T47D (cell line): ENCODE results near the gene TRPM4.
"Not testable (repeated sequence)": the region's sequence is repeated elsewhere in the genome, so short reads cannot be mapped to it uniquely, and the experiment has no call there.

ENCODE experiments used
- DNase-seq, 2 experiments: peaks; one replicate each; pipeline versions ENCODE4 v3.0.0 to v3.0.0-alpha.2; 2011 to 2012; ENCODE audit warnings: low read depth in 1 of 2, low spot score in 1 of 2
- JUND ChIP-seq: IDR thresholded peaks from 2 replicates; pipeline ENCODE4 v1.6.1; 2012; ENCODE audit warnings: low read depth
- in situ Hi-C: cut with HindIII; loops from 2 replicates; pipeline ENCODE4 v1.10.0; 2016; ENCODE audit warnings: low sequenced_read_pairs, low pct_unique_long_range_greater_than_20kb

Gene TRPM4

GRCh38 chr19:49217382-49217781 is 59.8 kb downstream of the TRPM4 start:
- DNase-seq, result no peak
- in situ Hi-C loops, result no loop called here
- no peak for TF ChIP-seq JUND

GRCh38 chr19:49222011-49222410 is 64.4 kb downstream of the TRPM4 start:
- TF ChIP-seq JUND, result no peak
- no peak for DNase-seq
- in situ Hi-C loops, result no loop called here

GRCh38 chr19:49222528-49222927 is 64.9 kb downstream of the TRPM4 start:
- DNase-seq, result no peak
- in situ Hi-C loops, result no loop called here
- no peak for TF ChIP-seq JUND

GRCh38 chr19:49223472-49223871 is 65.9 kb downstream of the TRPM4 start:
- no peak for TF ChIP-seq JUND
- in situ Hi-C loops, result no loop called here
- DNase-seq, result no peak

- DNase-seq, in situ Hi-C loops: not testable (repeated sequence)
These were observed 66.8 kb downstream of the TRPM4 start for GRCh38 chr19:49224441-49224840.

- DNase-seq, result peak; percentile 42 to 80
- no peak for TF ChIP-seq JUND
- in situ Hi-C loops, result no loop called here
These were observed 67.3 kb downstream of the TRPM4 start for GRCh38 chr19:49224879-49225278.

GRCh38 chr19:49229416-49229815 is 71.8 kb downstream of the TRPM4 start:
- in situ Hi-C loops, result no loop called here
- DNase-seq, result no peak
- TF ChIP-seq JUND, result no peak

- in situ Hi-C loops, result no loop called here
- TF ChIP-seq JUND, result no peak
These were observed 73.8 kb downstream of the TRPM4 start for GRCh38 chr19:49231389-49231788.

GRCh38 chr19:49231804-49232203 is 74.2 kb downstream of the TRPM4 start:
- no peak for DNase-seq
- in situ Hi-C loops, result no loop called here
- TF ChIP-seq JUND, result no peak

More at GRCh38 chr19:49231389-49231788, 73.8 kb downstream of the TRPM4 start:
- no peak for DNase-seq

GRCh38 chr19:49233163-49233562 is 75.6 kb downstream of the TRPM4 start:
- DNase-seq, result no peak
- in situ Hi-C loops, result no loop called here
- no peak for TF ChIP-seq JUND

GRCh38 chr19:49241769-49242168 is 84.2 kb downstream of the TRPM4 start:
- no peak for TF ChIP-seq JUND
- in situ Hi-C loops, result no loop called here
- DNase-seq, result no peak

- TF ChIP-seq JUND, result no peak
- no peak for DNase-seq
- in situ Hi-C loops, result no loop called here
These were observed 85.5 kb downstream of the TRPM4 start for GRCh38 chr19:49243129-49243528.

GRCh38 chr19:49243726-49244125 is 86.1 kb downstream of the TRPM4 start:
- no peak for TF ChIP-seq JUND
- no peak for DNase-seq
- in situ Hi-C loops, result no loop called here

GRCh38 chr19:49244256-49244655 is 86.7 kb downstream of the TRPM4 start:
- no peak for TF ChIP-seq JUND
- in situ Hi-C loops, result no loop called here
- DNase-seq, result no peak
